GM23338 (cell line): ENCODE measurements around the gene UPF3B. TPM values are rescaled to one million over a fixed set of nuclear protein-coding genes. Genes with fewer than 3 reads are reported as not detected.
"Not testable (repeated sequence)": the region's sequence is repeated elsewhere in the genome, so short reads cannot be mapped to it uniquely, and the experiment has no call there.

Source experiments
- ATAC-seq: fragments of 200-7000 bp; cut with Tn5 transposase; 3 replicates; pipeline ENCODE4 v1.9.1; 2020
- DNase-seq: peaks from one replicate; pipeline ENCODE4 v3.0.0-alpha.2; 2015; ENCODE audit warnings: low spot score
- H2AFZ ChIP-seq: fragments of 200-600 bp; sonication (generic); 2 replicates; pipeline ENCODE4 v1.8.0; 2016; ENCODE audit warnings: antibody characterized with exemption, mild to moderate bottlenecking, moderate library complexity
- H3F3A ChIP-seq: fragments of 200-600 bp; sonication (generic); replicated peaks from 2 replicates; pipeline ENCODE4 v1.8.0; 2017; ENCODE audit warnings: antibody characterized with exemption, mixed run types, low read depth
- H3K27ac ChIP-seq: fragments of 200-600 bp; sonication (generic); 2 replicates; pipeline ENCODE4 v1.6.1; 2016; ENCODE audit warnings: low read depth
- H3K27me3 ChIP-seq: fragments of 200-600 bp; sonication (generic); 2 replicates; pipeline ENCODE4 v1.8.0; 2016; ENCODE audit warnings: mild to moderate bottlenecking, mixed run types, moderate library complexity; ENCODE audit not compliant: insufficient read depth
- H3K36me3 ChIP-seq: fragments of 200-600 bp; sonication (generic); 2 replicates; pipeline ENCODE4 v1.8.0; 2016; ENCODE audit warnings: mild to moderate bottlenecking; ENCODE audit not compliant: insufficient read depth
- H3K4me1 ChIP-seq: fragments of 200-600 bp; sonication (generic); 2 replicates; pipeline ENCODE4 v1.8.0; 2016; ENCODE audit warnings: mild to moderate bottlenecking, moderate library complexity; ENCODE audit not compliant: insufficient read depth
- H3K4me2 ChIP-seq: fragments of 200-600 bp; sonication (generic); 2 replicates; pipeline ENCODE4 v1.7.1; 2017; ENCODE audit warnings: mixed run types
- H3K4me3 ChIP-seq: fragments of 200-600 bp; sonication (generic); 2 replicates; pipeline ENCODE4 v1.6.1; 2016; ENCODE audit warnings: mixed run types
- H3K79me2 ChIP-seq: fragments of 200-600 bp; sonication (generic); replicated peaks from 2 replicates; pipeline ENCODE4 v1.8.0; 2017; ENCODE audit warnings: mild to moderate bottlenecking; ENCODE audit not compliant: insufficient read depth
- H3K9me2 ChIP-seq: fragments of 200-600 bp; sonication (generic); 2 replicates; pipeline ENCODE4 v1.8.0; 2017; ENCODE audit not compliant: insufficient read depth
- H4K20me1 ChIP-seq: fragments of 200-600 bp; sonication (generic); replicated peaks from 2 replicates; pipeline ENCODE4 v1.8.0; 2017; ENCODE audit warnings: mild to moderate bottlenecking; ENCODE audit not compliant: insufficient read depth
- H3K27ac Mint-ChIP-seq: 2 replicates; pipeline ENCODE4 v1.8.0; 2020; ENCODE audit warnings: inconsistent platforms, mild to moderate bottlenecking, moderate library complexity, mixed read lengths
- H3K27me3 Mint-ChIP-seq: 3 replicates; pipeline ENCODE4 v1.8.0; 2022; ENCODE audit warnings: low read depth, mild to moderate bottlenecking, moderate library complexity, mixed read lengths, inconsistent platforms; ENCODE audit not compliant: insufficient read depth, poor library complexity
- H3K36me3 Mint-ChIP-seq: 3 replicates; pipeline ENCODE4 v1.8.0; 2021; ENCODE audit warnings: low read depth, mild to moderate bottlenecking, inconsistent platforms, moderate library complexity, mixed read lengths
- H3K4me1 Mint-ChIP-seq: 3 replicates; pipeline ENCODE4 v1.8.0; 2020; ENCODE audit warnings: mild to moderate bottlenecking, inconsistent platforms, mixed read lengths
- H3K4me3 Mint-ChIP-seq: 3 replicates; pipeline ENCODE4 v1.8.0; 2021; ENCODE audit warnings: moderate library complexity, mild to moderate bottlenecking, inconsistent platforms, mixed read lengths
- H3K9me3 Mint-ChIP-seq: 3 replicates; pipeline ENCODE4 v1.8.0; 2020; ENCODE audit warnings: moderate library complexity, mild to moderate bottlenecking, inconsistent platforms, mixed read lengths
- CTCF ChIP-seq, 2 experiments: fragments of 200-600 bp in 1 of 2; sonication (generic) in 1 of 2; conservative IDR thresholded peaks; 2 replicates each; pipeline versions ENCODE4 v1.5.1 to v1.6.1; 2016 to 2017; ENCODE audit warnings: antibody characterized with exemption in 2 of 2, low read depth in 2 of 2, mild to moderate bottlenecking in 2 of 2, moderate library complexity in 1 of 2
- polyA plus RNA-seq: library from polyadenylated mRNA; unstranded; fragments of >200 nt; fragmentation: Nextera tagmentation; extraction: Ambion mirVana; gene quantifications from 2 replicates; pipeline ENCODE4 v1.2.1, GENCODE V29; 2016
- total RNA-seq: library from RNA; depleted of rRNA; stranded (reverse); fragments of >200 nt; shearing (Covaris generic); gene quantifications from 2 replicates; pipeline ENCODE4 v1.2.3, GENCODE V29; 2014
- TF ChIP-seq, protein P1 (sequence below): fragments of 250-450 bp; sonication (Bioruptor Pico); IDR thresholded peaks from 2 replicates; pipeline ENCODE4 v1.5.0; 2020; ENCODE audit warnings: mild to moderate bottlenecking, moderate library complexity

Gene UPF3B
- total and polyA plus RNA-seq, 2 experiments from 2014 or later = 9.4 to 62.0 TPM

DNA sequence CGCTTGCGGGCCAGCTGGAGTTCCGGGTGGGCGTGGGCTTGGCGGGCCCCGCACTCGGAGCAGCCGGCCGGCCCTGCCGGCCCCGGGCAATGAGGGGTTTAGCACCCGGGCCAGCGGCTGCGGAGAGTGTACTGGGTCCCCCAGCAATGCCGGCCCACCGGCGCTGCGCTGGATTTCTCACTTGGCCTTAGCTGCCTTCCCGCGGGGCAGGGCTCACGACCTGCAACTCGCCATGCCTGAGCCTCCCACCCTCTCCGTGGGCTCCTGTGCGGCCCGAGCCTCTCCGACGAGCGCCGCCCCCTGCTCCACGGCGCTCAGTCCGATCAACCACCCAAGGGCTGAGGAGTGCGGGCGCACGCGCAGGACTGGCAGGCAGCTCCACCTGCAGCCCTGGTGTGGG lies 37.9 kb upstream of the UPF3B start:
- H3K27ac ChIP-seq, H3K27ac Mint-ChIP-seq, H3K4me3 Mint-ChIP-seq, H3K4me2 ChIP-seq, H3K4me1 Mint-ChIP-seq, H3K27me3 ChIP-seq, DNase-seq, H3K27me3 Mint-ChIP-seq, H3K36me3 Mint-ChIP-seq, H3K9me3 Mint-ChIP-seq, H3F3A ChIP-seq, H3K79me2 ChIP-seq, H3K4me1 ChIP-seq, H3K4me3 ChIP-seq, H2AFZ ChIP-seq, H3K36me3 ChIP-seq, ATAC-seq, H4K20me1 ChIP-seq, H3K9me2 ChIP-seq: not testable (repeated sequence)

DNA sequence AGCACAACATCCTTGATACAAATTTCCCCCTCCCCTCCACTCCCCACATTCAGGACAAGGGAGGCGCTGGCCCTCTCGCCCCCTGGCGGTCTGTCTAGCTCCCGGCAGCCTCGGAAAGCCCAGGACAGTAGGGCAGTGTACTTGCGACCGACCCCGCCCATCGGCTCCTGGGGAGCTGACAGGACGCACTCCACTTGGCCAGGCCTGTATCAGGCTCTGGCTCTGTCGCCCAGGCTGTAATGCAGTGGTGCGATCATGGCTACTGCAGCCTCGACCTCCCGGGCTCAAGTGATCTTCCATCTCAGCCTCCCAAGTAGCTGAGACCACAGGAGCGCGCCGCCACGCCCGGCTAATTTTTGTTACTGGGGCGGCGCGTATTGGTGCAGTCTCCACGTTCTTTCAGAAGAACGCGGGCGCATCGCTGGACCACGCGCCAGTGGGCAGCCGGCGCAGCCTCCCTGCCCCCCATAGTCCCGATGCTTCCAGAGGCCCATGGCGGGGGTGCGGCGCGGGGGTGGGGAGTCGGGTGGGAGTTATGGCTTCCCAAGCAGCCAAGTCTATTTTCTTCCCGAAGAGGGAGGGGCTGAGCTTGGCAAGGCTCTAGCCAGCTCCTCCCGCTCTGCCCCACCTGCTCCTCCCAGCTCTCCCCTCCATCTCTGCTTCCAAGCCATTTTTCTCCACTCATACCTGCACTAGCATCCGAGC lies 35.1 kb upstream of the UPF3B start:
- H3K27ac ChIP-seq = no peak overlapping the region
- Mint-ChIP-seq H3K4me3 (peak overlapping the region; percentile 65), H3K4me1 (no peaks in the 10 kb centered on the region), H3K36me3 (no peaks in the 10 kb centered on the region), H3K27ac (no peak overlapping the region), H3K9me3 (no peaks in the 10 kb centered on the region), H3K27me3 (peaks cover 2% of the 10 kb centered on the region)
- H3K27me3 ChIP-seq = no peaks in the 10 kb centered on the region
- H3F3A ChIP-seq = no peaks in the 10 kb centered on the region
- DNase-seq = peak; percentile 89
- no peaks in the 10 kb centered on the region for H3K79me2 ChIP-seq
- TF ChIP-seq, protein P1, sequence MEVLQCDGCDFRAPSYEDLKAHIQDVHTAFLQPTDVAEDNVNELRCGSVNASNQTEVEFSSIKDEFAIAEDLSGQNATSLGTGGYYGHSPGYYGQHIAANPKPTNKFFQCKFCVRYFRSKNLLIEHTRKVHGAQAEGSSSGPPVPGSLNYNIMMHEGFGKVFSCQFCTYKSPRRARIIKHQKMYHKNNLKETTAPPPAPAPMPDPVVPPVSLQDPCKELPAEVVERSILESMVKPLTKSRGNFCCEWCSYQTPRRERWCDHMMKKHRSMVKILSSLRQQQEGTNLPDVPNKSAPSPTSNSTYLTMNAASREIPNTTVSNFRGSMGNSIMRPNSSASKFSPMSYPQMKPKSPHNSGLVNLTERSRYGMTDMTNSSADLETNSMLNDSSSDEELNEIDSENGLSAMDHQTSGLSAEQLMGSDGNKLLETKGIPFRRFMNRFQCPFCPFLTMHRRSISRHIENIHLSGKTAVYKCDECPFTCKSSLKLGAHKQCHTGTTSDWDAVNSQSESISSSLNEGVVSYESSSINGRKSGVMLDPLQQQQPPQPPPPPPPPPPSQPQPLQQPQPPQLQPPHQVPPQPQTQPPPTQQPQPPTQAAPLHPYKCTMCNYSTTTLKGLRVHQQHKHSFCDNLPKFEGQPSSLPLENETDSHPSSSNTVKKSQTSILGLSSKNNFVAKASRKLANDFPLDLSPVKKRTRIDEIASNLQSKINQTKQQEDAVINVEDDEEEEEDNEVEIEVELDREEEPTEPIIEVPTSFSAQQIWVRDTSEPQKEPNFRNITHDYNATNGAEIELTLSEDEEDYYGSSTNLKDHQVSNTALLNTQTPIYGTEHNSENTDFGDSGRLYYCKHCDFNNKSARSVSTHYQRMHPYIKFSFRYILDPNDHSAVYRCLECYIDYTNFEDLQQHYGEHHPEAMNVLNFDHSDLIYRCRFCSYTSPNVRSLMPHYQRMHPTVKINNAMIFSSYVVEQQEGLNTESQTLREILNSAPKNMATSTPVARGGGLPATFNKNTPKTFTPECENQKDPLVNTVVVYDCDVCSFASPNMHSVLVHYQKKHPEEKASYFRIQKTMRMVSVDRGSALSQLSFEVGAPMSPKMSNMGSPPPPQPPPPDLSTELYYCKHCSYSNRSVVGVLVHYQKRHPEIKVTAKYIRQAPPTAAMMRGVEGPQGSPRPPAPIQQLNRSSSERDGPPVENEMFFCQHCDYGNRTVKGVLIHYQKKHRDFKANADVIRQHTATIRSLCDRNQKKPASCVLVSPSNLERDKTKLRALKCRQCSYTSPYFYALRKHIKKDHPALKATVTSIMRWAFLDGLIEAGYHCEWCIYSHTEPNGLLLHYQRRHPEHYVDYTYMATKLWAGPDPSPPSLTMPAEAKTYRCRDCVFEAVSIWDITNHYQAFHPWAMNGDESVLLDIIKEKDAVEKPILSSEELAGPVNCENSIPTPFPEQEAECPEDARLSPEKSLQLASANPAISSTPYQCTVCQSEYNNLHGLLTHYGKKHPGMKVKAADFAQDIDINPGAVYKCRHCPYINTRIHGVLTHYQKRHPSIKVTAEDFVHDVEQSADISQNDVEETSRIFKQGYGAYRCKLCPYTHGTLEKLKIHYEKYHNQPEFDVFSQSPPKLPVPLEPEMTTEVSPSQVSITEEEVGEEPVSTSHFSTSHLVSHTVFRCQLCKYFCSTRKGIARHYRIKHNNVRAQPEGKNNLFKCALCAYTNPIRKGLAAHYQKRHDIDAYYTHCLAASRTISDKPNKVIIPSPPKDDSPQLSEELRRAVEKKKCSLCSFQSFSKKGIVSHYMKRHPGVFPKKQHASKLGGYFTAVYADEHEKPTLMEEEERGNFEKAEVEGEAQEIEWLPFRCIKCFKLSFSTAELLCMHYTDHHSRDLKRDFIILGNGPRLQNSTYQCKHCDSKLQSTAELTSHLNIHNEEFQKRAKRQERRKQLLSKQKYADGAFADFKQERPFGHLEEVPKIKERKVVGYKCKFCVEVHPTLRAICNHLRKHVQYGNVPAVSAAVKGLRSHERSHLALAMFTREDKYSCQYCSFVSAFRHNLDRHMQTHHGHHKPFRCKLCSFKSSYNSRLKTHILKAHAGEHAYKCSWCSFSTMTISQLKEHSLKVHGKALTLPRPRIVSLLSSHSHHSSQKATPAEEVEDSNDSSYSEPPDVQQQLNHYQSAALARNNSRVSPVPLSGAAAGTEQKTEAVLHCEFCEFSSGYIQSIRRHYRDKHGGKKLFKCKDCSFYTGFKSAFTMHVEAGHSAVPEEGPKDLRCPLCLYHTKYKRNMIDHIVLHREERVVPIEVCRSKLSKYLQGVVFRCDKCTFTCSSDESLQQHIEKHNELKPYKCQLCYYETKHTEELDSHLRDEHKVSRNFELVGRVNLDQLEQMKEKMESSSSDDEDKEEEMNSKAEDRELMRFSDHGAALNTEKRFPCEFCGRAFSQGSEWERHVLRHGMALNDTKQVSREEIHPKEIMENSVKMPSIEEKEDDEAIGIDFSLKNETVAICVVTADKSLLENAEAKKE = no peak
- peak; percentile 61 to 74 for TF ChIP-seq CTCF (conservative IDR thresholded peaks at IDR 0.05; ENCODE audit: low read depth in 2 of 2)
- H3K36me3 ChIP-seq = no peaks in the 10 kb centered on the region
- peak overlapping the region; percentile 91 for H2AFZ ChIP-seq
- H4K20me1 ChIP-seq = no peaks in the 10 kb centered on the region
- H3K9me2 ChIP-seq = no peaks in the 10 kb centered on the region
- H3K4me2 ChIP-seq = peak overlapping the region; percentile 80
- H3K4me3 ChIP-seq = peak overlapping the region; percentile 69
- H3K4me1 ChIP-seq = no peaks in the 10 kb centered on the region
- ATAC-seq = peak; percentile 97
